GM12892 (cell line): Measurements from ENCODE around the gene IFNLR1.

ENCODE experiments used
- POLR2A ChIP-seq: IDR thresholded peaks from 2 replicates; pipeline ENCODE4 v1.6.1; 2011; ENCODE audit warnings: low read depth, low read length, control low read depth
- POLR2AphosphoS5 ChIP-seq: IDR thresholded peaks from 2 replicates; pipeline ENCODE4 v1.6.1; 2011; ENCODE audit warnings: low read depth, low read length, control low read depth
- TAF1 ChIP-seq: IDR thresholded peaks from 2 replicates; pipeline ENCODE4 v1.6.1; 2011; ENCODE audit warnings: low read depth, mild to moderate bottlenecking, control low read depth, low read length, borderline replicate concordance

DNA sequence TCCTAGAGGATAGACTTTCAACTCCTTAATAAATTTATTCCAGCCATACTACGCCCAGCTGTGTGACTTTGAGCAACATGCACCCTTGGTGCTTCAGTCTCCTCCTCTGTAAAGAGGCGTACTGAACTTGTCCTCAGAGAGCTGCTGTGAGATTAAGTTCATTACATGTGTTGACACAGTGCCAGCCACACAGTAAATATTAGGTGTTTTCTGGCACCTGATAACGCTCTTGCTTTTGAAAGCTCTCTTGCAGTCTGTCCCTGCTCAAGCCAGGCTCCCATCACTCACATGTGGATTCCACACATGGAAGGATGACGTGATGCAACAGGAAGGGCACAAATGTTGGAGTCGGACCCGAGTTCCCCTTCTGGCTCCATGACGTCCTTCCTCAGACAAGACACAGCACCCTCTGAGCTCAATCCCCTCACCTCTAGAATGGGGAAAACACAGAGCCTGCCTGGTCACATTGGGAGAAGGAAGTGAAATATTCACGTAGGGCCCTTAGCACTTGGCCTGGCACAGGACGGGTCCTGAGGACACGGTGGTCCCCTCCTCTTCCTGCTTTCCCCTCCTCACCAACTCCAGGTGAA lies 7.7 kb downstream of the IFNLR1 start:
- TF ChIP-seq POLR2AphosphoS5 (no peak), POLR2A (no peak), TAF1 (no peak)
